Stimulated activated CD8-positive, alpha-beta memory T cell treated with anti-CD3 and anti-CD28 coated beads, Interleukin-4, amount 100 ng/mL, for 4 hours (primary cell): ENCODE data around the gene CDK9.
"Not testable (repeated sequence)": the region's sequence is repeated elsewhere in the genome, so short reads cannot be mapped to it uniquely, and the experiment has no call there.

Experiments
- DNase-seq, 2 donors: peaks; one replicate each; pipeline ENCODE4 v3.0.0-alpha.2; 2020; ENCODE audit warnings: low read depth in 2 of 2, low spot score in 1 of 2

CDK9 gene

GRCh38 chr9:127817881-127818434, 32.1 kb downstream of the CDK9 start:
- DNase-seq = no peak

- DNase-seq = no peak
Observed at GRCh38 chr9:127818574-127818973, 32.7 kb downstream of the CDK9 start.

GRCh38 chr9:127822108-127822507, 36.3 kb downstream of the CDK9 start:
- no peak for DNase-seq

GRCh38 chr9:127825319-127826051, 39.7 kb downstream of the CDK9 start:
- DNase-seq = no peak

- no peak for DNase-seq
Observed at GRCh38 chr9:127826253-127826913, 40.5 kb downstream of the CDK9 start.

GRCh38 chr9:127828262-127829031, 42.6 kb downstream of the CDK9 start:
- DNase-seq = no peak

- DNase-seq = no peak
Observed at GRCh38 chr9:127829205-127829906, 43.5 kb downstream of the CDK9 start.

- no peak for DNase-seq
Observed at GRCh38 chr9:127832248-127832647, 46.4 kb downstream of the CDK9 start.

GRCh38 chr9:127833555-127833954, 47.7 kb downstream of the CDK9 start:
- DNase-seq = no peak

GRCh38 chr9:127835991-127836516, 50.2 kb downstream of the CDK9 start:
- no peak for DNase-seq

- DNase-seq = not testable (repeated sequence)
Observed at GRCh38 chr9:127836561-127836960, 50.7 kb downstream of the CDK9 start.

- no peak for DNase-seq
Observed at GRCh38 chr9:127837346-127837745, 51.5 kb downstream of the CDK9 start.

GRCh38 chr9:127838375-127839078, 52.7 kb downstream of the CDK9 start:
- DNase-seq = no peak
